ENCODE data around the gene GPR141.

DNA sequence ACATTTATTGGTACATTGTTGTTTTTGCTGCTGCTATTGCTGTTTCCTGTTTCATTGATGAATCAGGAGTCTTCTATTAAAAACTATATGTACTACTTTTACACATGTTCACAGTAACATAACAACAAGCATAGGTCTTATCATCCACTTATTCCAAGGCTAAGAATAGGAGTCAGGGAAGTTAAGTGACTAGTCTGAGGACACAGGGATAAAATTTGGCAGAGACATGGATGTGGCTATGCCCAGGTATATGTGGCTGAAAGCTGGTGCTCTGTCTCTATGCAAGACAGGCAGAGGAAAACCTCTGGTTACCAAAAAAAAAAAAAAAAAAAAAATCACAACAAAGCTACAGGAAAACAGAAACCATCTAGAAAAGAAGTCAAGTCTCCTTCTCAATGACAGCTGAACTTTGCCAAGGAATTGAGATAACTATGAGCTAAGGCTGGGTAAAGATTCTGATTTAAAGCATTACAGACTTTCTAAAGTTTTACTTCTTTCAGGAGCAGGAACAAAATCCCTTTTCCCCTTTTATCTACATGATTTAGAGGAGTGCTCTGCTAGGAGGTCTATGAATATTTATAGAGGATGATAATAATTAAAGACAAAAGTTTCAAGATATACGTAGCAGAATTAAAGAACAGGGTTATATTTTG, 70.0 kb downstream of the GPR141 start:
- TF ChIP-seq ZBTB33 (CRISPR knock-in tag; IDR thresholded peaks at IDR 0.05) (no peak), MXI1 (IDR thresholded peaks at IDR 0.05; ENCODE audit: borderline replicate concordance, low read depth, low read length) (no peak), ZNF431 (CRISPR knock-in tag; IDR thresholded peaks at IDR 0.05; ENCODE audit: borderline replicate concordance, low read depth) (no peak), ZNF234 (CRISPR knock-in tag; conservative IDR thresholded peaks at IDR 0.05) (no peak), ZBTB7A (CRISPR knock-in tag; IDR thresholded peaks at IDR 0.05) (no peak), FOSL1 (CRISPR knock-in tag; IDR thresholded peaks at IDR 0.05; ENCODE audit: borderline replicate concordance) (no peak)
- TF ChIP-seq, protein P1, sequence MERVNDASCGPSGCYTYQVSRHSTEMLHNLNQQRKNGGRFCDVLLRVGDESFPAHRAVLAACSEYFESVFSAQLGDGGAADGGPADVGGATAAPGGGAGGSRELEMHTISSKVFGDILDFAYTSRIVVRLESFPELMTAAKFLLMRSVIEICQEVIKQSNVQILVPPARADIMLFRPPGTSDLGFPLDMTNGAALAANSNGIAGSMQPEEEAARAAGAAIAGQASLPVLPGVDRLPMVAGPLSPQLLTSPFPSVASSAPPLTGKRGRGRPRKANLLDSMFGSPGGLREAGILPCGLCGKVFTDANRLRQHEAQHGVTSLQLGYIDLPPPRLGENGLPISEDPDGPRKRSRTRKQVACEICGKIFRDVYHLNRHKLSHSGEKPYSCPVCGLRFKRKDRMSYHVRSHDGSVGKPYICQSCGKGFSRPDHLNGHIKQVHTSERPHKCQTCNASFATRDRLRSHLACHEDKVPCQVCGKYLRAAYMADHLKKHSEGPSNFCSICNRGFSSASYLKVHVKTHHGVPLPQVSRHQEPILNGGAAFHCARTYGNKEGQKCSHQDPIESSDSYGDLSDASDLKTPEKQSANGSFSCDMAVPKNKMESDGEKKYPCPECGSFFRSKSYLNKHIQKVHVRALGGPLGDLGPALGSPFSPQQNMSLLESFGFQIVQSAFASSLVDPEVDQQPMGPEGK (CRISPR knock-in tag; IDR thresholded peaks at IDR 0.05): no peak
